Neural progenitor cell (in vitro differentiated cells): ENCODE results near the gene SEMA5B.

Experiments used
- CTCF ChIP-seq: fragments of 200-600 bp; sonication (generic); IDR thresholded peaks from 2 replicates; pipeline ENCODE4 v1.5.1; 2017; ENCODE audit warnings: antibody characterized with exemption, mild to moderate bottlenecking
- EZH2 ChIP-seq: fragments of 200-600 bp; sonication (generic); IDR thresholded peaks from 2 replicates; pipeline ENCODE4 v1.6.1; 2017; ENCODE audit warnings: antibody characterized with exemption, mild to moderate bottlenecking, moderate library complexity

- no peak for TF ChIP-seq CTCF
- no peak for TF ChIP-seq EZH2
Observed at GRCh38 chr3:122979211-122979610, 48.4 kb downstream of the SEMA5B start.
